GM18508 (cell line): ENCODE data around the gene NUBPL.
"Not testable (repeated sequence)": the region's sequence is repeated elsewhere in the genome, so short reads cannot be mapped to it uniquely, and the experiment has no call there.

Source experiments
- ATAC-seq: cut with Tn5 transposase; IDR thresholded peaks from one replicate; pipeline ENCODE4 v1.9.1; 2021; ENCODE audit warnings: moderate number of reproducible peaks; ENCODE audit not compliant: insufficient read depth, unreplicated experiment

The NUBPL gene

DNA sequence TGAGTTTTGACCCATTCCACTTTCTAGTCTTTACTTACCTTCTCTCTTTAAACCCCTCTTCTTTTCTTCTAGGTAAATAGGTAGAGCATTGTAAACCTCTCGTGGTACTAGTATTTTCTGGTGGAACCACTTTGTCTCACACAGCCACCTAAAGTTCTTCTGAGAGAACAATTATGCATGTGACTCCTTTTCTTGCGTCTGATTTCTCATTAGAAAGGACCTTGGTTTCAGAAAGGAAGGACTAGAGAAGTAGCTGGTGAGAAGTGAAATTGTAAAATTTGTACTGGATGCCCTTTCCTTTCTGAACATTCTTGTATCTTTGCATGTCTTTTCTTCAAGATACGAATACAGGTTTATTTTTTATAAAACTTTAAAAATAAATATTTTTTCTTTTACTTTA is 99.0 kb downstream of the NUBPL start:
- ATAC-seq, result no peak

DNA sequence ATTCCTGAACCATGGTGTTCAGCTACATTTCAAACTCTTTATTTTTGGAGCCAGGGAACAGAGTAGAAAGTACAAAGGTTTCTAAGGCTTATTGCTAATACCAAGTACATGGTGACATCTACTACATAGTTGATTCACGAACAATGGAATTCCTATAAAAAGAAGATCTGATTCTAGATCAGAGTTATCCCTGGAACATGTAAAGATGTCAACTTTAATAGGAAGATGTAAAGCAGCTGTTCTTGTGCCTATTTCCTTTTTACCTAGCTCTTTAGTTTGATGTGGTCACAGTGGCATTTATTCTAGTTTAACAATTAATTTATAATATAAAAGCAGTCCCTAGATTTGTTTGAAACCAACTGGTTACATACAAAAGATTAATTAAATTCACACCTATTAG is 99.5 kb downstream of the NUBPL start:
- no peak for ATAC-seq

DNA sequence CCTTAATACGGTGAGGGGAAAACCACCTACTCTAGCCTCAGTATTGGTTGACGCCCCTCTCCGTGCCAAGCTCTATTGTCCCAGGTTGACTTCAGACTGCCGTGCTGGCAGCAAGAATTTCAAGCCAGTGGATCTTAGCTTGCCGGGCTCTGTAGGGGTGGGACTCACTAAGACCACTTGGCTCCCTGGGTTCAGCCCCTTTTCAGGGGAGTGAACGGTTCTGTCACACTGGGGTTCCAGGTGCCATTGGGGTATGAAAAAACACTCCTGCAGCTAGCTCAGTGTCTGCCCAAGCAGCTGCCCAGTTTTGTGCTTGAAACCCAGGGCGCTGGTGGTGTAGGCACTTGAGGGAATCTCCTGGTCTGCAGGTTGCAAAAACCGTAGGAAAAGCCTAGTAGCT is 107.1 kb downstream of the NUBPL start:
- ATAC-seq, result no peak

- no peak for ATAC-seq
Observed at GRCh38 chr14:31672709-31673108, 111.5 kb downstream of the NUBPL start.

DNA sequence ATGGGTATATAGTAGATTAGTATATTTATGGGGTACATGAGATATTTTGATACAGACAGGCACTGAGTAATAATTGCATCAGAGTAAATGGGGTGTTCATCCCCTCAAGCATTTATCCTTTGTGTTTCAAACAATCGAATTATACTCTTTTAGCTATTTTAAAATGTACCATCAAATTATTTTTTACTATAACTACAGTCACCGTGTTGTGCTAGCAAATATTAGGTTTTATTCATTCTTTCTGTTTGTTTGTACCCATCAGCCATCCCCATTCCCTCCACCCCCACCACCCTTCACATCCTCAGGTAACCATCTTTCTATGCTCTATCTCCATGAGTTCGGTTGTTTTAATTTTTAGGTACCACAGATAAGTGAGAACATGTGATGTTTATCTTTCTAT is 115.8 kb downstream of the NUBPL start:
- ATAC-seq, result no peak

GRCh38 chr14:31677630-31678029 is 116.4 kb downstream of the NUBPL start:
- no peak for ATAC-seq

DNA sequence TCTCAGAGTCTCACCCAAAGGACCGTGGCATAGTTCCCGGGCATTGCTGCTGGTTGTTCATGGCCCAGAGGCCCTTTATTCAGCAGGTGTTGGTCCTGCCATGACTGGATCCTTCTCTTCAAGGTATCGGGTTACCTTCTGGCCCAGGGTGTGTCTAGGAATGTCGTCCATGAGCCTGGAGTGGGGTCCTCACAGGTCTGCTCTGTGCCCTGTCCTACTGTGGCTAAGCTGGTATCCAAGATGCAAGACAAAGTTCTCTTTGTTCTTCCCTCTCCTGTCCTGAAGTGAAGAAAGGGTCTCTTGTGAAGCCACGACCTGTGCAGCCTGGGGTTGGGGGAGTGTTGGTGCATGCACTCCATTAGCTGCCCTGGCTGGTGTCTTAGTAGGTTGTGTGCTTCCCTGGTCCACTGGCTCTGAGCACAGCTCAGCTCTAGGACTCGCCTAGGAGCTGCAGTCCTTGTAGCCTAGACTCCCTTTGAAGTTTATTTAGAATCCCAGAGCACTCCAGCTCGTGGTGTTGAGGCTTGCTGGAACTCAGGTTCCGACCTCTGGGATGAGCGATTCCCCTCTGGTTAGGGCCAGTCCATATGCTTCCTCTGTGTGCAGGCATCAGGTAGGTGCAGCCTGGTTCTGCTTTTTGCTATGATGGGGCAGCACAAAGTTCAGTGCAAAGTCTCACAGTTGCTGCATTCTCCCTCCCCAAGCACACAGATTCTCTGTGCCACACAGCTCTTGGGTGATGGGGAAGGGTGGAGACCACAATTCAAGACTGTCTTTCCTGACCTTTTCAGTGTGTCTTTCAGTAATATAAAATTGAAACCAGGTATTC is 117.4 kb downstream of the NUBPL start:
- ATAC-seq, result no peak

DNA sequence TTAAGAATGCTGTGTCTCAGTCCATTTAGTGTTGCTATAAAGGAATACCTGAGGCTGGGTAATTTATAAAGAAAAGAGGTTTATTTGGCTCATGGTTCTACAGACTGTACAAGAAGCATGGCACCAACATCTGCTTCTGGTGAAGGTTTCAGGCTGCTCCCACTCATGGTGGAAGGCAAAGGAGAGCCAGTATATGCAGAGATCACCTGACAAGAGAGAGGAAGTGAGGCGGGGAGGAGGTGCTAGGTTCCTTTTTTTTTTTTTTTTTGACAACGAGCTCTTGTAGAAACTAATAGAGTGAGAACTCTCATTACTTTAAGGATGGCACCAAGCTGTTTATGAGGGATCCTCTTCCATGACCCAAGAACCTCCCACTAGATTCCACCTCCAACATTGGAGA is 121.6 kb downstream of the NUBPL start:
- ATAC-seq, result no peak

GRCh38 chr14:31687726-31688125 is 126.5 kb downstream of the NUBPL start:
- ATAC-seq, result no peak

DNA sequence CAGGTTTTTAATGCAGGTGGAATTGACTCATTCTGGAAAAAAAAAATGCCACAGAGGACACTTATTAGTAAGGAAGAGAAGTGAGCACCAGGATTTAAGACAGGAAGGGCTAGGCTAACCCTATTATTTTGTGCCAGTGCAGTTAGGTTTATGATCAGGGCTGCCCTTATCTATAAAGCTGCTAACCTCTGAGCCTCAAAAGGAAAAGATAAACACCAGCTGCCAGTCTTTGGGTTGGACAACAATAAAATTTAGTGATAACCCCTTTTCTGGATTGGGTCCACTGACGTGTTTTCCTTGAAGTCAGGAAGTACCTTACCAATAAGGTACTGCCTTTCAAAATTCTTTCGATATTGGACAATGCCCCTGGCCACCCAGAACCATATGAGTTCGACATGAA is 128.9 kb downstream of the NUBPL start:
- no peak for ATAC-seq

- ATAC-seq, result no peak
Observed at GRCh38 chr14:31692376-31692781, 131.2 kb downstream of the NUBPL start.

- no peak for ATAC-seq
Observed at GRCh38 chr14:31696378-31696777, 135.2 kb downstream of the NUBPL start.

- no peak for ATAC-seq
Observed at GRCh38 chr14:31699809-31700208, 138.6 kb downstream of the NUBPL start.

- no peak for ATAC-seq
Observed at GRCh38 chr14:31700282-31701074, 139.3 kb downstream of the NUBPL start.

DNA sequence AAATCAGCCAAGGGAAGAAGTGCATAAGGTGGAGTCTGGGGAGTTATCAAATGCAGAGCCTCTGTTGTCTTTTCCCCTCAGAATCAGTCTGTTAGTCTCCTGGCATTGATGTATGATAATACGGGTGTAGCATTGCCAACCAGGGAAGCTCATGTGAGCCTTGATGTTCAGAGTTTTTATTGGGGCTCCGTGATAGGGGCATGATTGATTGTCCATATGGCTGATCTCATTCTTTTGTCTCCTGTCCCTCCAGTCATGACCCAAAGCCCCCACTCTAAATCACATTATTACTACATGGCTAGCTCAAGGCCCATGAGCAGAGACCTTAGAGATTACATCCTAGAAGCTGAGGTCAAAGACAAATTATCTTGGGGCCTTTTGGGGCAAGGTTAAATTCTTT is 140.9 kb downstream of the NUBPL start:
- no peak for ATAC-seq

- no peak for ATAC-seq
Observed at GRCh38 chr14:31703056-31703455, 141.9 kb downstream of the NUBPL start.

DNA sequence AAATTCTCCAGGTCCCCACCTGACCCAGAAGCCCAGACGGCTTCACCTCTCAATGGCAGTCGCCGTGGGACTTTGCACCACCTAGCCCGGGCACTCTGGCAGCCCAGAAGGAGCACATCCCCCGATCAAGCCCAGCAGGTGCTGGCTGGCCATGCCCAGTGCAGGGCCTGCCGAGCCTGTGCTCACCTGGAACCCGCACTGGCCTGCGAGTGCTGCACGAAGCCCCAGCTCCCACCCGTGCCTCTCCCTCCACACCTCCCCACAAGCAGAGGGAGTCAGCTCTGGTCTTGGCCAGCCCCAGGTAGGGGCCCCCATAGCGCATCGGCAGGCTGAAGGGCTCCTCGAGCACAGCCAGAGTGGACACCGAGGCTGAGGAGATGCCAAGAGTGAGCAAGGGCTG is 144.5 kb downstream of the NUBPL start:
- no peak for ATAC-seq

DNA sequence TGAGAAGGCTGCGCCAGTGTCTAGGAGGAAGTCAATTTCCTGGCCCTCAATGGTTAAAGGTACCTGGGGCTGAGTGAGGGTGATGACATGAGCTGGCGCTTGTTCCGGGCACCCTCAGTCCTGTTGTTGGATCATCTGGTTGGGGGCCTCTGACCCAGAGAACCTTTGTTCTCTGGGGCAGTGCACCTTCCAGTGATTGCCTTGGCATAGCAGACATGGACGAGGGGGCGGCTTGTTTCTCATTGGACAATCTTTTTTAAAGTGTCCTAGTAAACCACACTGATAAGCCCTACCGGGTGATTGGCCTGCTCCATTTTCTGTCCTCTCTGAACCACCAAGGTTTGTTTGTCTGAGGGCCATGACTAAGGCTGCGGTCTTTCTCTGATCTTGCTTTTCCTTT is 147.5 kb downstream of the NUBPL start:
- not testable (repeated sequence) for ATAC-seq

GRCh38 chr14:31712244-31713127 is 151.3 kb downstream of the NUBPL start:
- no peak for ATAC-seq

- no peak for ATAC-seq
Observed at GRCh38 chr14:31716208-31716607, 155.0 kb downstream of the NUBPL start.
